TTC549 (cell line): ENCODE measurements around the gene LRP1B.
"Not testable (repeated sequence)": the region's sequence is repeated elsewhere in the genome, so short reads cannot be mapped to it uniquely, and the experiment has no call there.

ENCODE experiments used
- FAIRE-seq: peaks from 2 replicates; lab custom pipeline; 2012; peaks lifted over from hg19 to GRCh38; lab: Jason Lieb, UNC

Gene LRP1B

DNA sequence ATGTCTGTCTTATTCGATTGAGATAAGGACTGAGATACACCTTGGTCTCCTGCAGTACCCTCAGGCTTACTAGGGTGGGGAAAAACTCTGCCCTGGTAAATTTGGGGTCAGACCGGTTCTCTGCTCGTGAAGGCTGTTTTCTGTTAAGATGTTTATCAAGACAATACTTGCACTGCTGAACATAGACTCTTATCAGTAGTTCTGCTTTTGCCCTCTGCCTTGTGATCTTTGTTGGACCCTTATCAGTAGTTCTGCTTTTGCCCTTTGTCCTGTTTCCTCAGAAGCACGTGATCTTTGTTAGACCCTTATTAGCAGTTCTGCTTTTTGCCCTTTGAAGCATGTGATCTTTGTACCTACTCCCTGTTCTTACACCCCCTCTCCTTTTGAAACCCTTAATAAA, 1715.8 kb downstream of the LRP1B start:
- FAIRE-seq, result not testable (repeated sequence)

DNA sequence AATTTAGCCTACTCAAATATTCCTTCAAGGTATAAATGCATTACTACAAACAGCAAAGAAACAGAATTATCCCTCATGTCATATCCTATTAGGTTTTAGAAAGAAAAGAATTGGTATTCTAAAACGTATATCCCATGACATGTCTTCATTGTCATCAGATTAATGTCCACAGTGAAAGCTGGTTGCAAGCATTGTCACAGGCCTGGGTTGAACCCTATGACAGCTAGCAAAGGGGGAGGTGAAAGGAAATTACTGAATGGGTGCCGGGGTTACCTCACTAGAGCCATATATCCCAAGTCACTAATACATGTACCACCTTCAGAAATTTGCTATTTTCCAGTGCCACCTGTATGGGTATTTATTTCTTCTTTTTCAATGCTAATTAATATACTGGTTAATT, 1720.1 kb downstream of the LRP1B start:
- no peak for FAIRE-seq

DNA sequence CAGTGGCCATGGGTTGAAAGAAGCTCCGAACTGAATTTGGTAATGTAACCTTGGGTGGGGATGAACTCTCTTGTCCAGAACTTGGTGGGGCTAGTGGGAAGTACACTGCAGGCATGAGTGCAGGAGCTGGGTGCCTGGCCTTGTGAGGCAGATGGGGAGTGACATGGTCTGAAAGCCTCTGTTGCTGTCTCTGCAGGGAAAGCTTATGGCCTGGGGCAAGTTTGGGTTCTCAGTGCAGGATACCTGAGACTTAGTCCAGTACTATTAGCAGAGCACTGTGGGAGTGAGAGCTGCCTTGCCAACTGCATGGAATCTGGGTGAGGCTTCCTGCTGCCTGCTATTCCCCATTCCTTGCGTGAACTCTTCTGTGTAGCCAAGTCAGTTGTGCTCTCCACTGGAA, 1729.8 kb downstream of the LRP1B start:
- no peak for FAIRE-seq

DNA sequence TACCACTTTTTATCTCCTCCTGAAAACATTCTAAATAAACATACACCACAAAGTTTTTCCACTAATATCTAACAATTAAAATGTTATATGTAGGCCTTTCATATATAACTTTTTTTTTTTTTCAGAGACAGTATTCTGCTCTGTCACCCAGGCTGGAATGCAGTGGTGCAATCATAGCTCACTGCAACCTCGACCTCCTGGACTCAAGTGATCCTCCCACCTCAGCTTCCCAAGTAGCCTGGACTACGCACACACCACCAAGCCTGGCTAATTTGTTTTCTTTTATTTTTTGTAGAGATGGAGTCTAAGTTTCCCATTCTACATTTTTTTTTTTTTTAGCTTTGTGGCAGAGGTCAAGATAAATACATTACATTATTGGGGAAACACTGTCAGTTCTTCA, 1738.0 kb downstream of the LRP1B start:
- FAIRE-seq, result no peak

DNA sequence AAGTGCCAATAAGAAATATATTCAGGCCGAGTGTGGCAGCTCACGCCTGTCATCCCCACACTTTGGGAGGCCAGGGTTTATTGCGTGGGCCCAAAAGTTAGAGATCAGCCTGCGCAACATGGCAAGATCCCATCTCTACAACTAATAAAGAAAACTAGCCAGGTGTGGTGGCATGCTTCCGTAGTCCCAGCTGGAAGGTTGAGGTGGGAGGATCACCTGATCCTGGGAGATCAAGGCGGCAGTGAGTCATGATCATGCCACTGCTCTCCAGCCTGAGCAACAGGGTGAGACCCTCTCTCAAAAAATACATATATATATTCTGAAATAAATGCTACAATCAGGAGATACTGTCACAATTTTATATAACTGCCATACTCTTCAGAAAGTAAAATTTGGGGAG, 1745.9 kb downstream of the LRP1B start:
- no peak for FAIRE-seq

- no peak for FAIRE-seq
Observed at GRCh38 chr2:140383781-140384180, 1747.0 kb downstream of the LRP1B start.

DNA sequence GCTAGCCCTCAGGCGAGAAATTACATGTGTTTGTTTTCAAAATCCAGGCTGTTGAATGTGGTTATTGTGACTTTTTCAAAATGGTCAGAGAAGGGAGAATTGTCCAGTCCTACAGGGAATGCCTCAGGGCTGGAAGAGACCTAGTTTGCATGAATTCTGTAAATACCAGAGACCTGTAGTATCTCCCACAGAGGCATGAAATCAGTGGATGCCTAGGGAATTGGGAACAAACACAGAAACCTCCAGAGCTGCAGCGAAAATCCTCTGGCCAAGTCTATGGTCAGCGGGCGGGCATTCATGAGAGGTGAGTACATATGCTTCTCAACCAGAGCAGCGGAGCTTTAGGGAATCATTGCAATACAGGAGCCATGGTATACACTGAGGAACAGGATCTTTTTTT, 1754.1 kb downstream of the LRP1B start:
- FAIRE-seq, result no peak

DNA sequence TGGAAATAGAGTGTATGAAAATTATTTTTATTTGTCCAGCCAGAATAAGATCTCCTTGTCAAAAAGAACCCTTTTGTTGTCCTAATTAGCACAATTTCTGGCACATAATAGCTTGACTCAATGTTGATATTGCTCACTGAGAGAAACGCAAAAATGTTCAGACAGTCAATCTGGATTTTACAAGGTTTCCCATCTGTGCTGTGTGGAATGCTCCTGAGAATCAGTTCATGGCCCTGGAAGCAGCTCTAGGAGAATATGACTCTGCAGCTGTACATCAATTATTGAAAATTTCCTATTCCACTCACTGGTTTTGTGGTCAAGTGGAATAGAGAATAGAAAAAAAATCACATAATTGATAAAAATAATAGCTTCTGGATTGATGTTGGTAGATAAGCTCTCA, 1767.7 kb downstream of the LRP1B start:
- no peak for FAIRE-seq

DNA sequence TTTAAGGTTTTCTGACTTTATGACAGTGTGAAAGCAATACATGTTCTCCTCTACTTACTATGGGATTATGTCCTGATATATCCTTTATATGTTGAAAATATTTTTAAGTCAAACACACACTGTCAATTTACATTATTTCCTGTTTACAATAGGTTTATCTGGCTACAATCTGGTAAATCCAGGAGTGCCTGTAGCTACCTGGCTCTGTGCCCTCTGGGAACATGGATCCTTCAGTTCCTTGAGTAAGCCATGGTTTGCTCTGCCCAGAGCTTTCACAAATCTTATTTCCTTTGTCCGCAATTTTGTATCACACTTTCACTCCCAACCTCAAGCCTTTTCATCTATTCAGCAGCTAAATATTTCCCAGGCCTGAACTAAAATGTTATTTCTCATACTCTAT, 1768.5 kb downstream of the LRP1B start:
- no peak for FAIRE-seq

GRCh38 chr2:140359056-140359771, 1771.6 kb downstream of the LRP1B start:
- no peak for FAIRE-seq

GRCh38 chr2:140356697-140357096, 1774.1 kb downstream of the LRP1B start:
- FAIRE-seq, result no peak

DNA sequence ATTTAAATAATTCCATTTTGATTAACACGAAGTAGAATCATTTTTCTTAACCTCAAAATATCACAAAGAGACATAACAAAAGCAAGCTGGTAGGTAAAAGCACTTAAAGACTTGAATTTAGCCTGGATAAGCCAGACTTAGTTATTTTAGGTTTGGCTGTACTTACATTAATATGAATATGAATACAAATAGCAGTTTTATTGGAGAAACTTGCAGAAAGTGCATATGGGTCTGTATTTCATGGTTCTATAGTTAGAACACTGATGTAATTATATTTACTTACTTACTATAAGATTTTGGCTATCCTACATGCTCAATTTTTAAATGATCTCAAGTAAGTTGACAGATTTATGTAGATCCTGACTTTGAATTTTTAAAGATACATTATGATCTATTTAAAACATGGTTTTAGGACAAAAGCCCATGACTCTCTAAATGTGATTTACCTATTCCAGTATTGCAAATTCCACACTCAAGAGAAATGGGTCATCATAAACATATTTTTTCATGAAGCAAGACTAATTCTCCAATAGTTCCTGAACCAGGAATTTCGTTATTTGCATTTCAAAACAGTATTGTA, 1775.2 kb downstream of the LRP1B start:
- no peak for FAIRE-seq

DNA sequence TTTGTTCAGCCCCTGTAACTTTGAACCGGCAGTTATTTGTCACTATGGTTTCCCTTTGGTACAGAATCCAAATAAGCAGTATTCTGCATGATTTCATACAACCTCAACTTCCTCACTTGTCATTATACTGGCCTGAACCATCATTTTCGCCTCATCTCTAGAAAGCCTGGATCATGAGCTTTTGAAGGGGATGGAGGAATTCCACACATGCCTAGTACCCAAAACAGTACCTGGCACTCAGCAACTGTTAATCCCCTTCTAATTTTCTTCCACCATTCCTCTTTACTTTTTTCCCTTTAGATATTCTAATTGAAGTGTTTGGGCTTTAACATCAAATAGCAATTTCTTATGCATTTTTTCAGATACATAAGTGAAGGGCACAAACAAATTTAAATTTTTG, 1776.3 kb downstream of the LRP1B start:
- FAIRE-seq, result no peak

DNA sequence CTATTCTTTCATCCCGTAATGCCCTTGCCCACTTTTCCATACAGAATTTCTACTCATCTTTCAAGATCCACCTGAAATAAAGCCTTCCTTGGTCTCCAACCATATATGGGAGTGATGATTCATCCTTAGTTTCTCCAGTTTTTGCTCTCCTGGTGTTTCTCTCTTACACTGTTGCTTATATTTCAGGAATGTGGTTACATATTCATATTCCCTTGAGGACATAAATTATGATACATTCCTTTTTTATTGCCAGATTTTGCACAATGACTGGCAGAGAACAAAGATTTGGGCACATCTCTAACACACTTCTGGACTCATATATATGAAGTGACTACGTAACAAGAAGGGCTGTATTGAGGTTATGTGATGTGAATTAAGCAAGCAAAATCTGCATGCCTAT, 1777.3 kb downstream of the LRP1B start:
- FAIRE-seq, result no peak

GRCh38 chr2:140351692-140352091, 1779.1 kb downstream of the LRP1B start:
- FAIRE-seq, result no peak

DNA sequence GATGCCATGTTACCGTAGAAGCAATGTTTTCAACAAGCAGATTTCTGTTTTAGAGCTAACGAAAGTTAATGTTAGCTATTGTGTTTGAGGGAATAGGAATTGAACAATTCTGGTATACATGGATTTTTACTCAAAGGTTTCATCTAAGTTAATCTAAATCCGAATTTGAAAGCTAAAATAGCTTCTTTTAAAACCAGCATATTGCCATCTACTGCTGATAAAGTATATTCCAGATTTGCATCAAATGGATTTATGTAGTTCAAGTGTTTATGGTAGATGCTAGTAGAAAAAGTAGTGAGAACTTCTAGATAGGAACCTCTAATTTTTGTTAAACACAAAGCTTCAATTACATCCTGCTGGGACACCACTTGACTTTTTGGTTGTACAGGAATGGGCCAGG, 1781.1 kb downstream of the LRP1B start:
- FAIRE-seq, result no peak

DNA sequence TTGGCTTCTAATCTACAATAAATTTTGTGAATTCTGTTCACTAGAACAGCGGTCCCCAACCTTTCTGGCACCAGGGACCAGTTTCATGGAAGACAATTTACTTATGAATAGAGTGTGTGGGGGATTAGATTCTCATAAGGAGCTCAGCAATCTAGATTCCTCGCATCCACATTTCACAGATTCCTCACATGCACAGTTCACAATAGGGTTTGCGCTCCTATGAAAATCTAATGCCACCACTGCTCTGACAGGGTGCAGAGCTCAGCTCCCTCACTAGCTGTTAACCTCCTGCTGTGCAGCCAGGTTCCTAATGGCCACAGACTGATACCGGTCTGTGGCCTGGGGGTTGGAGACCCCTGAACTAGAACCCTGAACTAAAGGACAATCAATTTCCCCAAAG, 1782.0 kb downstream of the LRP1B start:
- FAIRE-seq, result no peak

DNA sequence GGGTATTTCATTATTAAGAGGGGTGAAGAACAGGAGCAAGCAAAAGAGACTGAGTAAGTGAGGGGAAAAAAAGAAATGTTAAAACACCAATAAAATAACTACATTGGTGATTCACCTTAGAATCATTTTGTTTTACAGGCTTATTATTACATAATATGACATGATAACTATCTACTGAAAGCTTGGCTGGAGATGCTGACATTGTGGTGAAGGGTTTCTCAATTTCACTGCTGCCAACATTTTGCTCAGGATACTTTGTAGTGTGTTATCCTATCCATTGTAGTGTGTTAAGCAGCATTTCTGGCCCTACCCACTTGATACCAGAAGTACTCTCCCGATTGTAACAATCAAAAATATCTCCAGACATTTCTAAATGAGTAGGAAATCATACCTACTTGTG, 1786.0 kb downstream of the LRP1B start:
- no peak for FAIRE-seq

GRCh38 chr2:140344266-140344665, 1786.5 kb downstream of the LRP1B start:
- not testable (repeated sequence) for FAIRE-seq

DNA sequence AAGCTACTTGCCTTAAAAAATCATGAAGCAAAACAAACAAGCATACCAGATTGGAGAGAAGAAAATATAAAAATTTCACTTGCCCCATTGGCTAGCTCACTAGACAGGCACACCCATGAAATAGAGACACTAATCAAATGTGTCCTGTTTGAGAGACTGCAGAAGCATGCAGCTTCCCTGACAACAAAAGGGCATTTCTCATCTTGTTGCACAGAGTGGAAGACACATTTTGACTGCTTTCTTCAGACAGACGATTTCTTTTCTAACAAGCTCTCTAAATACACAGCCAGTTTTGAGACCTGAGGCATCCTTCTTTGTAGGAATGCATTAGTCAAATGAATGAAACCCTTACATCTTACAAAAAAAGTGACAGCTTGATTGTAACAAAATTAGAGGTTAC, 1792.0 kb downstream of the LRP1B start:
- no peak for FAIRE-seq

GRCh38 chr2:140337061-140337460, 1793.8 kb downstream of the LRP1B start:
- no peak for FAIRE-seq

DNA sequence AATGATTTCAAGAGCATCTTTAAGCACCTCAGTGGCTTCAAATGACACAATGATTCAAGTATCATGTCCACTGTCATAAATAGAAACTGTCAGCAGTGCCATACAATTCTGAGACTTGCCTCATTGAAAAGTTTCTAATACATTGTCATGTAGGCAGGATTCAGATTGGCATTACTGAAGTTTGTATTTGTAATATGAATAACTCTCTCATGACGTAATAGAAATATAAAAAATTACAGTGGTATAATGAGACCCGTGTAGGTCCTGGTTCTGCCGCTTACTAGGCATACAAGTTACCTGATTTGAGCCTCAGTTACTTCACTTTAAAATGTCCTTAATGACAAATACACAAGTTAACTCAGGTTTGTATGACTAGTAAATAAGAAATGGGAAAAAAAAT, 1814.5 kb downstream of the LRP1B start:
- FAIRE-seq, result no peak

GRCh38 chr2:140311905-140312304, 1818.9 kb downstream of the LRP1B start:
- no peak for FAIRE-seq

GRCh38 chr2:140308706-140309105, 1822.1 kb downstream of the LRP1B start:
- FAIRE-seq, result no peak
